Spleen (tissue), 7 donors: ENCODE data around the gene DICER1.

Experiments
- CTCF ChIP-seq, 11 experiments: fragments of 200-600 bp in 7 of 11; fragments of 450-650 bp in 4 of 11; sonication (generic) in 4 of 11; IDR thresholded peaks in 8 of 11; conservative IDR thresholded peaks in 3 of 11; 1 replicate in 7 of 11; 2 replicates in 4 of 11; pipeline versions ENCODE4 v1.4.0 to v1.8.0; 2016 to 2021; ENCODE audit warnings: antibody characterized with exemption in 11 of 11, inconsistent platforms in 4 of 11, mild to moderate bottlenecking in 1 of 11
- POLR2A ChIP-seq, 3 donors: fragments of 450-650 bp; IDR thresholded peaks; one replicate each; pipeline ENCODE4 v1.5.1; 2017; ENCODE audit warnings: antibody characterized with exemption in 3 of 3, mild to moderate bottlenecking in 1 of 3
- POLR2AphosphoS5 ChIP-seq, 3 donors: sonication (generic); formaldehyde crosslinking; IDR thresholded peaks; one replicate each; pipeline ENCODE4 v1.5.1; 2017; ENCODE audit warnings: antibody characterized with exemption in 3 of 3
- donor health status: DM: no; HTN: no; CAD: no; lungs with moderate emphysema.
- donor health status: DM: no; HTN: no; CAD: no.
- donor health status: DM: no; HTN: no; CAD: no.

GRCh38 chr14:95143808-95144620 lies 13.3 kb downstream of the DICER1 start:
- no peak for TF ChIP-seq CTCF (IDR thresholded peaks at IDR 0.05 in 8 of 11, conservative IDR thresholded peaks at IDR 0.05 in 3 of 11)
- no peak for TF ChIP-seq POLR2A (IDR thresholded peaks at IDR 0.05)
- no peak for TF ChIP-seq POLR2AphosphoS5 (IDR thresholded peaks at IDR 0.05)
